ENCODE data around the gene GRIK1. TPM values are rescaled to one million over a fixed set of nuclear protein-coding genes. Genes with fewer than 3 reads are reported as not detected.

Gene GRIK1
- polyA plus RNA-seq, 1 donor (not counting 4 experiments of a cell fraction or from before 2014, with no cell fraction given), result not detected

DNA sequence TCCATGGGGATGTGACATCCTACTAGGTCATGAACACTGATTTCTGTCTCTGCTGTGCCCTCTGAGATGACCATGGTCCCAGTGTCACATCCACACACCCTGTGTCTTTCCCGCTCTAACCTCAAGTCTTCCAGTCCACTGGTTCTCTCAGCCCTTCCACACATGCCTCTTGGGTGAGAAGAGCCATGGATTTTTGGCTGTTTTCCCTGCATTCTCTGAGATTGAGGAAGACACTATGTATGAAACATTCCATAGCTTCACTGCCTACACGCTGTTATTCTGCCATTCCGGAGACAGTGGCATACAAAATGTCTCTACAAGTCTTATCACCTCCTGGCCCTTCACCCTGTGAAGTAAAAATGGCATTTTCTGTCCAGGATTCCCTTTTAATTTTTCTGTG, 393.7 kb downstream of the GRIK1 start:
- Histone ChIP-seq H3K27ac (ENCODE audit: control insufficient read depth, insufficient read depth, low read length) (no peak overlapping the region), H4K20me1 (ENCODE audit: control insufficient read depth, extremely low read depth, insufficient read depth, low read length) (no peaks in the 10 kb centered on the region), H2AFZ (ENCODE audit: control insufficient read depth, low read length) (no peak overlapping the region), H3K79me2 (ENCODE audit: control insufficient read depth, insufficient read depth, low read length) (no peaks in the 10 kb centered on the region), H3K36me3 (ENCODE audit: control insufficient read depth in 2 of 2, extremely low read depth in 1 of 2, insufficient read depth in 2 of 2, low read length in 2 of 2) (no peaks in the 10 kb centered on the region), H3K9me1 (ENCODE audit: control insufficient read depth, extremely low read depth, insufficient read depth, low read length) (no peaks in the 10 kb centered on the region), H3K9me3 (ENCODE audit: control insufficient read depth, low read depth, low read length) (no peaks in the 10 kb centered on the region), H3K9ac (ENCODE audit: control insufficient read depth, extremely low read depth, insufficient read depth, low read length) (no peak overlapping the region), H3K27me3 (ENCODE audit: control insufficient read depth, extremely low read depth, insufficient read depth, low read length) (no peaks in the 10 kb centered on the region), H3K4me1 (ENCODE audit: control insufficient read depth, extremely low read depth, insufficient read depth, low read length) (no peaks in the 10 kb centered on the region), H3K4me3 (ENCODE audit: control insufficient read depth in 2 of 3, extremely low read depth in 1 of 3, insufficient read depth in 2 of 3, low read depth in 1 of 3, low read length in 3 of 3) (no peak overlapping the region), H3K4me2 (ENCODE audit: control insufficient read depth, extremely low read depth, insufficient read depth, low read depth, low read length) (no peak overlapping the region)
- TF ChIP-seq, protein P1, sequence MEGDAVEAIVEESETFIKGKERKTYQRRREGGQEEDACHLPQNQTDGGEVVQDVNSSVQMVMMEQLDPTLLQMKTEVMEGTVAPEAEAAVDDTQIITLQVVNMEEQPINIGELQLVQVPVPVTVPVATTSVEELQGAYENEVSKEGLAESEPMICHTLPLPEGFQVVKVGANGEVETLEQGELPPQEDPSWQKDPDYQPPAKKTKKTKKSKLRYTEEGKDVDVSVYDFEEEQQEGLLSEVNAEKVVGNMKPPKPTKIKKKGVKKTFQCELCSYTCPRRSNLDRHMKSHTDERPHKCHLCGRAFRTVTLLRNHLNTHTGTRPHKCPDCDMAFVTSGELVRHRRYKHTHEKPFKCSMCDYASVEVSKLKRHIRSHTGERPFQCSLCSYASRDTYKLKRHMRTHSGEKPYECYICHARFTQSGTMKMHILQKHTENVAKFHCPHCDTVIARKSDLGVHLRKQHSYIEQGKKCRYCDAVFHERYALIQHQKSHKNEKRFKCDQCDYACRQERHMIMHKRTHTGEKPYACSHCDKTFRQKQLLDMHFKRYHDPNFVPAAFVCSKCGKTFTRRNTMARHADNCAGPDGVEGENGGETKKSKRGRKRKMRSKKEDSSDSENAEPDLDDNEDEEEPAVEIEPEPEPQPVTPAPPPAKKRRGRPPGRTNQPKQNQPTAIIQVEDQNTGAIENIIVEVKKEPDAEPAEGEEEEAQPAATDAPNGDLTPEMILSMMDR (optimal IDR thresholded peaks at IDR 0.05 in 1 of 3, IDR thresholded peaks at IDR 0.05 in 1 of 3, conservative IDR thresholded peaks at IDR 0.05 in 1 of 3; ENCODE audit: extremely low read depth in 1 of 3, insufficient read depth in 2 of 3, low read length in 3 of 3), result no peak
- TF ChIP-seq EZH2 (IDR thresholded peaks at IDR 0.05; ENCODE audit: low read length), result no peak
- DNase-seq (ENCODE audit: low read depth, low spot score) (no peak), FAIRE-seq (no peak)
- dilution Hi-C loops (cut with MboI; ENCODE audit: extremely low pct_ligation_motif_present, low sequenced_read_pairs), result no loop called here

DNA sequence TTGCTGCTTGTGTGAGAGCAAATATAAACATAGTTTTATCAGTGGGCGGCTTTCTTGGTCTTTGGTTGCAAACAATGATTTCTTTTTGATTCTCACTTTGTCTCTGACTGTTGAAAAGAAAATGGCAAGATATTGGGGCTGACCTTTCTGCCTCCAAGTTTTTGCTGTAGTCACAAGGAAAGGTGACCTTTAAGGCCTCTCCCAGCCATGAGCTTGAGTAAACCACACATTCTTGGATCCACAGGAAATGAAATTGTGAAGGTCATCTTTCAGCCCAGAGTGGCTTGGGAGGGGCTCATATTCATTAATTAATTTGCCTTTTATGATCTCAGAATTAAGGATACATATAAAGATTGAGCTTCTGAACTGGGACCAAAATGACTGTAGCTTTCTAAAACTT, 399.5 kb downstream of the GRIK1 start:
- Histone ChIP-seq H3K36me3 (ENCODE audit: control insufficient read depth in 2 of 2, extremely low read depth in 1 of 2, insufficient read depth in 2 of 2, low read length in 2 of 2) (no peaks in the 10 kb centered on the region), H3K27ac (ENCODE audit: control insufficient read depth, insufficient read depth, low read length) (no peak overlapping the region), H3K9me1 (ENCODE audit: control insufficient read depth, extremely low read depth, insufficient read depth, low read length) (no peaks in the 10 kb centered on the region), H3K9me3 (ENCODE audit: control insufficient read depth, low read depth, low read length) (no peaks in the 10 kb centered on the region), H3K27me3 (ENCODE audit: control insufficient read depth, extremely low read depth, insufficient read depth, low read length) (no peaks in the 10 kb centered on the region), H4K20me1 (ENCODE audit: control insufficient read depth, extremely low read depth, insufficient read depth, low read length) (no peaks in the 10 kb centered on the region), H3K4me2 (ENCODE audit: control insufficient read depth, extremely low read depth, insufficient read depth, low read depth, low read length) (no peak overlapping the region), H3K9ac (ENCODE audit: control insufficient read depth, extremely low read depth, insufficient read depth, low read length) (no peak overlapping the region), H2AFZ (ENCODE audit: control insufficient read depth, low read length) (no peak overlapping the region), H3K4me3 (ENCODE audit: control insufficient read depth in 2 of 3, extremely low read depth in 1 of 3, insufficient read depth in 2 of 3, low read depth in 1 of 3, low read length in 3 of 3) (no peak overlapping the region), H3K79me2 (ENCODE audit: control insufficient read depth, insufficient read depth, low read length) (no peaks in the 10 kb centered on the region), H3K4me1 (ENCODE audit: control insufficient read depth, extremely low read depth, insufficient read depth, low read length) (no peaks in the 10 kb centered on the region)
- FAIRE-seq (no peak), DNase-seq (ENCODE audit: low read depth, low spot score) (no peak)
- dilution Hi-C loops (cut with MboI; ENCODE audit: extremely low pct_ligation_motif_present, low sequenced_read_pairs), result no loop called here
- TF ChIP-seq, protein P1 (optimal IDR thresholded peaks at IDR 0.05 in 1 of 3, IDR thresholded peaks at IDR 0.05 in 1 of 3, conservative IDR thresholded peaks at IDR 0.05 in 1 of 3; ENCODE audit: extremely low read depth in 1 of 3, insufficient read depth in 2 of 3, low read length in 3 of 3), result no peak
- no peak for TF ChIP-seq EZH2 (IDR thresholded peaks at IDR 0.05; ENCODE audit: low read length)

All from keratinocyte (primary cell).